Measurements from ENCODE around the gene MAGIX.

MAGIX gene

DNA sequence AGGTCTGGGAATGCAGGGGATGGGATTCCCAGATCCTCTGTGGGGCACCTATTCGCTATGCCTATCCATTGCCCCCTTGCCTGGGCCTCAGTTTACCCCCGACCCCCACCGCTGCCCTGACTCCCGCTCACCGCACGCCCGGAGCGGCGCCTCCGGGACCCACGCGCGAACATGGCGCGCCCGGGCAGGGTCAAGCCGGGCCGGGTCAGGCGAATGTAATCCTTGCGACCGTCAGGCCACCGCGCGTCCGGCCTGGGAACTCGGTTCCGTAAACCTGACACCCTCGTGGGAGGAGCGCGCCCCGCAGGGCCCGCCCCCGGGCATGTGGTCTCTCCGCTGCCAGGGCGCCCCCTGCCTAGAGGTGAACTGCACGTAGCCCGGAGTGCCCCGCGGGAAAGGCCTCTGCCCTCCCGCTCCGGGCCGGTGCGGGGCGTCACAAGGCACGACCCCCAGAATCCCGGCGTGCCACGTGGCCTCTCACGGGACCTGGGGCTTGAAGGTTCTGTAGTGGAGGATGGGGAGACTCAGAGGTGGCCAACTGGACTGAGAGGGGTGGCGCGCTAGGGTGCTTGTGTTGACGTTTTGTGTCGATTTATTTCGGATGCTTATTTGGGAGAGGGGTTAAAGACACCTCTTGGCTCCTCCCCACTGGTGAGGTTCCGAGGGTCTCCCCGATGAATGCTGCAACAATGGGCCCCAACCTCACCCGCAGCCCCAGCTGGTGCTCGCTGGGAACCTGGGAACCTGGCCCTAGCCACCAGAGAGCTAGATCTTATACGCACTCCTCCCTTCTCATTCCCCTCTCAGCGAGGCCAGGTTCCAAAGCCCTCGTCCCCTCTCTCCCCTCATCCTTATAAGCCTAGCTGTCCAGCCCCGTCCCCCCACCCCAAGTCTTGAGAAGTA lies 23.8 kb downstream of the MAGIX start, which contains the start of gene PRICKLE3:
TSS of gene PRICKLE3 (minus strand) at position 249 of the 903 bp plus-strand sequence. CDS start at position 173, 76 bp downstream.
- no peaks in the 10 kb centered on the region for H3K9me3 ChIP-seq

DNA sequence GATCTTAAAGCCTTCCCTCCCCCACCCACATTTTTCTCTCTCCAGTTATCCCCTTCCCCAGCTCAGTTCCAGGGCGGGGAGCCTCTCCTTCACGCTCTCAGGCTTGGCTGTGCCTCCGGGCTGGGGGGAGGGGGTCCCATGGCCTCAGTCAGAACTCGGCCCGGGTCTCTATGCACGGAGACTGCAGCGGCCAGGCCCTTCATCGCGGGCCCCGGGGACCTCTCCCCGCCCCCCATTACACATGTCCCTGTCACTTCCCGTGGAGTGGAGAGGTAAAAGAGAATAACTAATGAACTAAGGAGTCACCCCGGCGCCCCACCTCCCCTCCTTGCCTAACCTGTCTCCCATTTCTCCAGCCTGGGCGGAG lies 24.5 kb downstream of the MAGIX start:
- no peaks in the 10 kb centered on the region for H3K27me3 ChIP-seq
- no peaks in the 10 kb centered on the region for H3K36me3 ChIP-seq
- TF ChIP-seq, protein P1, sequence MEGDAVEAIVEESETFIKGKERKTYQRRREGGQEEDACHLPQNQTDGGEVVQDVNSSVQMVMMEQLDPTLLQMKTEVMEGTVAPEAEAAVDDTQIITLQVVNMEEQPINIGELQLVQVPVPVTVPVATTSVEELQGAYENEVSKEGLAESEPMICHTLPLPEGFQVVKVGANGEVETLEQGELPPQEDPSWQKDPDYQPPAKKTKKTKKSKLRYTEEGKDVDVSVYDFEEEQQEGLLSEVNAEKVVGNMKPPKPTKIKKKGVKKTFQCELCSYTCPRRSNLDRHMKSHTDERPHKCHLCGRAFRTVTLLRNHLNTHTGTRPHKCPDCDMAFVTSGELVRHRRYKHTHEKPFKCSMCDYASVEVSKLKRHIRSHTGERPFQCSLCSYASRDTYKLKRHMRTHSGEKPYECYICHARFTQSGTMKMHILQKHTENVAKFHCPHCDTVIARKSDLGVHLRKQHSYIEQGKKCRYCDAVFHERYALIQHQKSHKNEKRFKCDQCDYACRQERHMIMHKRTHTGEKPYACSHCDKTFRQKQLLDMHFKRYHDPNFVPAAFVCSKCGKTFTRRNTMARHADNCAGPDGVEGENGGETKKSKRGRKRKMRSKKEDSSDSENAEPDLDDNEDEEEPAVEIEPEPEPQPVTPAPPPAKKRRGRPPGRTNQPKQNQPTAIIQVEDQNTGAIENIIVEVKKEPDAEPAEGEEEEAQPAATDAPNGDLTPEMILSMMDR (IDR thresholded peaks at IDR 0.05; ENCODE audit: low read depth, low read length), result no peak
- no peak overlapping the region for H3K4me3 ChIP-seq (ENCODE audit: low read depth, low read length)
- H3K4me1 ChIP-seq, result no peaks in the 10 kb centered on the region; the same call in 1 of the 2 replicates
- no peaks in the 10 kb centered on the region for H3K9me3 ChIP-seq
- DNase-seq, result no peak

More for the DNA sequence above, 23.8 kb downstream of the MAGIX start, which contains the start of gene PRICKLE3:
- Histone ChIP-seq H3K4me1 (no peaks in the 10 kb centered on the region; the same call in 1 of the 2 replicates), H3K27me3 (no peaks in the 10 kb centered on the region), H3K36me3 (no peaks in the 10 kb centered on the region), H3K4me3 (ENCODE audit: low read depth, low read length) (no peak within 1 kb of the TSS)
- DNase-seq, result no peak
- TF ChIP-seq, protein P1 (IDR thresholded peaks at IDR 0.05; ENCODE audit: low read depth, low read length), result no peak

DNA sequence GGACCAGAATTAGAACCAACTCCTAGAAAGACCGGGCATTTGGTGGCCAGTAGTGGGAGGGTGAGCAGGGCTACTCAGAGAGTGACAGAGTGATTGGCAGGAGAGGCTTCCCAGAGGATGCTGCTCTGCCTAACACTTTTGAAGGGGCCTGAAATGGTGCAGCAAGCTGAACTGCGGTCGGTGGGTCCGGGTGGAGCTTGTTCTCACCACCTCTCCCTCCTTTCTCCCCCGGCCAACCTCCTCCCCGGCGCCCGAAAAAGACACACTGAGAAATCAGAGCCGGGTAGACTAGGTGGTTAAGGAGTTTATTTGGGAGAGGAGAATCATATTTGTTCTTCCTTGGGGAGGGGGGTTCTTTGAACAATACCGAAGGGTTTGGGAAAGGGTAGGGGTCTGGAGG lies 25.0 kb downstream of the MAGIX start:
- H3K36me3 ChIP-seq, result no peaks in the 10 kb centered on the region
- H3K4me3 ChIP-seq (ENCODE audit: low read depth, low read length), result no peak overlapping the region
- H3K9me3 ChIP-seq, result no peaks in the 10 kb centered on the region
- no peaks in the 10 kb centered on the region for H3K27me3 ChIP-seq
- H3K4me1 ChIP-seq, result no peaks in the 10 kb centered on the region; the same call in 1 of the 2 replicates
- no peak for DNase-seq
- TF ChIP-seq, protein P1 (IDR thresholded peaks at IDR 0.05; ENCODE audit: low read depth, low read length), result no peak

DNA sequence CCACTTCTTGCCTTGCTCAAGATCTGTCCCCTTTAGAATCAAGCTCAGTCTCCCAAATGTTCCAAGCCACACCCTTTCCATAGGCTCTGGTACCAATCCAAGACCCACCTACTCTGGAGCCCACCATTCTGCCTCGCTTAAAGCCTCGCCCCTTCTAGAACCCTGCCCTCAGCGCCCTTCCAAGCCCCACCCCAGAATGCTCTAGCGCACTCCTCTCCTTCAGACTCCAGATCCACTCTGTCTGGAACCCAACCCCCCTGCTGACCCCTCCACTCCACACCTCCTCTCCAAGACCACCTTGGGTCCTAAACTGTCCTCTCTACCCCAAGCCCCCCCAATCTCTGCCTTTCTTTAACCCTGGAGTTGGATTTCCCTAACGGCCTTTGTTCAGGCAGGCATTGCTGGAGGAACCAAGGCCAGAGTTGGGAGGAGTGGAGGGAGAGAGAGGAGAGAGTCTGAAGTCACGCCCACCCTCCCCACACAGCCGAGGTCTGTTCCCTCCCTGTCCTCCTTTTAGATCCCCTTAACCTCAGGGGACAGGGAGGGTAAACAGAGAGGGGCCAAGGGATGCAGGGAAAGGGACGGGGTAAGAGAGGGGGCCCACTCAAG lies 26.0 kb downstream of the MAGIX start:
- Histone ChIP-seq H3K9me3 (no peaks in the 10 kb centered on the region), H3K4me3 (ENCODE audit: low read depth, low read length) (no peak overlapping the region), H3K4me1 (no peaks in the 10 kb centered on the region; the same call in 1 of the 2 replicates), H3K27me3 (no peaks in the 10 kb centered on the region), H3K36me3 (no peaks in the 10 kb centered on the region; the same call in 1 of the 2 replicates)
- TF ChIP-seq, protein P1 (IDR thresholded peaks at IDR 0.05; ENCODE audit: low read depth, low read length), result no peak
- no peak for DNase-seq

DNA sequence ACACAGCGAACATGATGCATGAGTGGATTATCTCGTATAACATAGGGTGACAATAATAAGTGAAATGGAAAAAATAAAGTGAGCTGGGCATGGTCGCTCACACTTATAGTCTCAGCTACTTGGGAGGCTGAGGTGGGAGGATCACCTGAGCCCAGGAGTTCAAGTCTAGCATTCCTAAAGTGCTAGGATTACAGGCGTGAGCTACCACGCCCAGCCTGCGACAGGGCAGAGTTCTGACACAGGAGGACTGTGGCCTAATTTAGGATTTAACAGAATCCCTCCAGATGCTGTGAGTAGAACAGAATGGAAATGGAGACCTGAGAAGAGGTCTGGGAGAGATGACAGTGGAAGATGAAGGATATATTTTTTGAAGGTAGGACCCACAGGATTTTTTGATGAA lies 27.0 kb downstream of the MAGIX start:
- H3K4me3 ChIP-seq (ENCODE audit: low read depth, low read length), result no peak overlapping the region

More for the DNA sequence above, 27.0 kb downstream of the MAGIX start:
- no peaks in the 10 kb centered on the region for H3K4me1 ChIP-seq
- DNase-seq, result no peak
- H3K36me3 ChIP-seq, result no peaks in the 10 kb centered on the region; the same call in 1 of the 2 replicates
- no peaks in the 10 kb centered on the region for H3K27me3 ChIP-seq
- TF ChIP-seq, protein P1 (IDR thresholded peaks at IDR 0.05; ENCODE audit: low read depth, low read length), result no peak
- H3K9me3 ChIP-seq, result no peaks in the 10 kb centered on the region
